ENCODE data around the gene MINDY4.

DNA sequence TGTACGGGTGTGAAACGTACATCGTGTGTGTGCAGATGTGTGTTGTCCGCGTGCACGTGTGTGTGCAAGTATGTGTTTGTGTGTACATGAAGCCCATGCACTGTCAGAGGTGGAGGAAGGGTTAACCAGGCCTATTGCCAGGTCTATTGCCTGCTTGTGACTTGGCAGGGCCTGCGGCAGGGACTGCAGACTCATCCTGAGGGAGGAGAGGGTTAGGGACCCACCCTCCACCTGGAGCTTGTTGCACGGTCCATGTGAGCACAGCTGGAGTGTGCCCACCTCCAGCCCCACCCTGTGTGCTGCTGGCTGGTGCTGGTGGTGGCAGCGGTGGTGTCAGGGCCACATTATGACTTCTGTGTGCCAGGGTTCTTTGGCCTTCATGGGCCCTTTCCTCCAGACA, 133.3 kb downstream of the MINDY4 start:
- no peak for TF ChIP-seq POLR2A (IDR thresholded peaks at IDR 0.05)
- TF ChIP-seq CTCF (IDR thresholded peaks at IDR 0.05): no peak
